Neural cell (in vitro differentiated cells): Measurements from ENCODE around the gene CD37. TPM values are rescaled to one million over a fixed set of nuclear protein-coding genes. Genes with fewer than 3 reads are reported as not detected.

Source experiments
- H2AFZ ChIP-seq: fragments of 200-600, 300-800 bp; sonication (generic), shearing (Covaris generic); 2 replicates; pipeline ENCODE4 v1.6.0; 2014; ENCODE audit warnings: low read depth, mild to moderate bottlenecking, antibody characterized with exemption, low read length, moderate library complexity
- H3F3A ChIP-seq: fragments of 200-600 bp; shearing (Covaris generic); 2 replicates; pipeline ENCODE4 v1.6.1; 2016; ENCODE audit warnings: mild to moderate bottlenecking, moderate library complexity, mixed read lengths, antibody characterized with exemption, low read length; ENCODE audit not compliant: insufficient read depth, poor library complexity, severe bottlenecking
- H3K27ac ChIP-seq: fragments of 200-600, 300-800 bp; sonication (generic), shearing (Covaris generic); 2 replicates; pipeline ENCODE4 v1.5.1; 2014; ENCODE audit warnings: mild to moderate bottlenecking, low read length, moderate library complexity
- H3K27me3 ChIP-seq: fragments of 300-800, 200-600 bp; sonication (generic), shearing (Covaris generic); 2 replicates; pipeline ENCODE4 v1.6.0; 2014; ENCODE audit warnings: mild to moderate bottlenecking, low read depth, low read length, moderate library complexity; ENCODE audit not compliant: insufficient read depth
- H3K36me3 ChIP-seq: fragments of 300-800, 200-600 bp; sonication (generic), shearing (Covaris generic); 2 replicates; pipeline ENCODE4 v1.5.1; 2014; ENCODE audit warnings: mild to moderate bottlenecking, antibody characterized with exemption, low read length, moderate library complexity; ENCODE audit not compliant: insufficient read depth
- H3K4me2 ChIP-seq: fragments of 300-800, 200-600 bp; sonication (generic), shearing (Covaris generic); 2 replicates; pipeline ENCODE4 v1.6.0; 2014; ENCODE audit warnings: mild to moderate bottlenecking, low read length
- H3K4me3 ChIP-seq: fragments of 300-800, 200-600 bp; sonication (generic), shearing (Covaris generic); 2 replicates; pipeline ENCODE4 v1.5.1; 2014; ENCODE audit warnings: mild to moderate bottlenecking, low read length, moderate library complexity
- H3K79me2 ChIP-seq: fragments of 200-600 bp; shearing (Covaris generic); replicated peaks from 2 replicates; pipeline ENCODE4 v1.6.0; 2014; ENCODE audit warnings: mild to moderate bottlenecking, low read length, moderate library complexity; ENCODE audit not compliant: insufficient read depth
- H3K9ac ChIP-seq: fragments of 300-800, 200-600 bp; sonication (generic), shearing (Covaris generic); 2 replicates; pipeline ENCODE4 v1.6.1; 2016; ENCODE audit warnings: mild to moderate bottlenecking, low read length, mixed read lengths
- H3K9me2 ChIP-seq: fragments of 200-600 bp; shearing (Covaris generic); 2 replicates; pipeline ENCODE4 v1.6.1; 2016; ENCODE audit warnings: mild to moderate bottlenecking, low read length, mixed read lengths; ENCODE audit not compliant: insufficient read depth
- H3K9me3 ChIP-seq: fragments of 200-600, 300-800 bp; sonication (generic), shearing (Covaris generic); 2 replicates; pipeline ENCODE4 v1.6.1; 2016; ENCODE audit warnings: mild to moderate bottlenecking, mixed run types, low read length, moderate library complexity, mixed read lengths
- H4K20me1 ChIP-seq: fragments of 200-600 bp; shearing (Covaris generic); 2 replicates; pipeline ENCODE4 v1.6.1; 2016; ENCODE audit warnings: mild to moderate bottlenecking, mixed run types; ENCODE audit not compliant: insufficient read depth
- CTCF ChIP-seq: fragments of 450-650 bp; IDR thresholded peaks from 2 replicates; pipeline ENCODE4 v1.5.1; 2014; ENCODE audit warnings: antibody characterized with exemption, mild to moderate bottlenecking, moderate library complexity; ENCODE audit not compliant: poor library complexity, severe bottlenecking
- EP300 ChIP-seq: fragments of 450-650 bp; conservative IDR thresholded peaks from 2 replicates; pipeline ENCODE4 v1.6.1; 2014; ENCODE audit warnings: antibody characterized with exemption, mild to moderate bottlenecking, moderate library complexity; ENCODE audit not compliant: poor library complexity, severe bottlenecking
- EZH2 ChIP-seq: fragments of 200-600, 300-800 bp; shearing (Covaris generic), sonication (generic); IDR thresholded peaks from 2 replicates; pipeline ENCODE4 v1.6.1; 2014; ENCODE audit warnings: antibody characterized with exemption, low read length, borderline replicate concordance, mild to moderate bottlenecking; ENCODE audit not compliant: insufficient read depth, poor library complexity, severe bottlenecking
- MXI1 ChIP-seq: fragments of 450-650 bp; conservative IDR thresholded peaks from 2 replicates; pipeline ENCODE4 v1.6.1; 2014; ENCODE audit warnings: antibody characterized with exemption, mild to moderate bottlenecking; ENCODE audit not compliant: poor library complexity, severe bottlenecking
- POLR2AphosphoS5 ChIP-seq: IDR thresholded peaks from 2 replicates; pipeline ENCODE4 v1.6.1; 2012
- RAD21 ChIP-seq: fragments of 450-650 bp; conservative IDR thresholded peaks from 2 replicates; pipeline ENCODE4 v1.6.1; 2014; ENCODE audit warnings: antibody characterized with exemption, mild to moderate bottlenecking, moderate library complexity
- REST ChIP-seq: IDR thresholded peaks from 2 replicates; pipeline ENCODE4 v1.6.1; 2012; ENCODE audit warnings: borderline replicate concordance
- SMC3 ChIP-seq: fragments of 450-650 bp; conservative IDR thresholded peaks from 2 replicates; pipeline ENCODE4 v1.6.1; 2014; ENCODE audit warnings: antibody characterized with exemption, mild to moderate bottlenecking, moderate library complexity; ENCODE audit not compliant: poor library complexity
- TAF1 ChIP-seq: IDR thresholded peaks from 2 replicates; pipeline ENCODE4 v1.6.1; 2012; ENCODE audit warnings: low read depth
- polyA plus RNA-seq: library from polyadenylated mRNA; depleted of rRNA; stranded (reverse); fragments of >200 nt; gene quantifications from 2 replicates; pipeline ENCODE4 v1.2.3, GENCODE V29; 2014

The CD37 gene
- polyA plus RNA-seq, 1 donor from 2014 or later = not detected

- Histone ChIP-seq H3K9me3 (no peaks in the 10 kb centered on the region), H3K27ac (no peak overlapping the region), H3K4me3 (no peak overlapping the region), H3F3A (no peaks in the 10 kb centered on the region), H4K20me1 (no peaks in the 10 kb centered on the region), H3K9me2 (no peaks in the 10 kb centered on the region), H2AFZ (no peak overlapping the region), H3K27me3 (peaks cover 23% of the 10 kb centered on the region), H3K79me2 (peaks cover 30% of the 10 kb centered on the region), H3K36me3 (no peaks in the 10 kb centered on the region), H3K4me2 (no peak overlapping the region), H3K9ac (no peak overlapping the region)
- TF ChIP-seq TAF1 (no peak), POLR2AphosphoS5 (no peak), RAD21 (no peak), EP300 (no peak), MXI1 (no peak), EZH2 (no peak), CTCF (no peak), REST (no peak), SMC3 (no peak)
Measured at GRCh38 chr19:49359851-49360820, 24.9 kb downstream of the CD37 start.

DNA sequence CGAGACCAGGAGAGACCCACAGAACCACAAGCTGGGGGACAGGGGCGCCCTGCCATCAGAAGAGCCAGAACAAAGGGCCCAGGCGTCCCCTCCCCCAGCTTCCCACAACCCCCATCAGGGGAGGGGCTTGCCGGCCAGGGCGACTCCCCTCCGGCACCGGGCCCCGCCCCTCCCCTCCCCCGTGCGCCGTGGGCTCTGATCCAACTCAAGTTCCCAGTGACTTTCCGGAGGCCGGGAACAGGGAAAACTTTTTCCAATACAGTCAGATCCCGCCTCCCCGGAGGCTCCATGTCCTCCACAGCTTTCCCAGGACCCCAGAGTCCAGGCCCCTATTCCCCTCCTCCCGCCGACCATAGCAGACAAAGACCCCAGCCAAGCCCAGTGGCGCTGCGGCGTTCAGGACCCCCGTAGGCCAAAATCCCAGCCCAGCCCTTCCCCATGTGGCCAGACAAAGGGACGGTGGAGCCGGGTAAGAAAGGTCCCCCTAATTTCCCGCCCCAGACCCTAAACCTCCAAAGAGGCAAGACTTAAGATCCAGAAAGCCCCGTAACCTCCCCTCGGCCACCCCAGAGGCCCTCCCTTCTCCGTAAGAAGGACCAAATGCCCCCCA lies 26.3 kb downstream of the CD37 start:
- Histone ChIP-seq H2AFZ (no peak overlapping the region), H3K27ac (no peak overlapping the region), H3K9me2 (no peaks in the 10 kb centered on the region), H3K9ac (no peak overlapping the region), H3K79me2 (peaks cover 30% of the 10 kb centered on the region), H3K9me3 (no peaks in the 10 kb centered on the region), H3K4me2 (no peak overlapping the region), H3K27me3 (peaks cover 23% of the 10 kb centered on the region), H3K4me3 (peak overlapping the region; percentile 43), H4K20me1 (no peaks in the 10 kb centered on the region), H3K36me3 (no peaks in the 10 kb centered on the region), H3F3A (no peaks in the 10 kb centered on the region)
- TF ChIP-seq EP300 (no peak), POLR2AphosphoS5 (no peak), REST (no peak), CTCF (no peak), RAD21 (no peak), EZH2 (no peak), SMC3 (no peak), MXI1 (no peak), TAF1 (no peak)
